ENCODE measurements around the gene ANGEL2.
"Not testable (repeated sequence)": the region's sequence is repeated elsewhere in the genome, so short reads cannot be mapped to it uniquely, and the experiment has no call there.

ANGEL2 gene

DNA sequence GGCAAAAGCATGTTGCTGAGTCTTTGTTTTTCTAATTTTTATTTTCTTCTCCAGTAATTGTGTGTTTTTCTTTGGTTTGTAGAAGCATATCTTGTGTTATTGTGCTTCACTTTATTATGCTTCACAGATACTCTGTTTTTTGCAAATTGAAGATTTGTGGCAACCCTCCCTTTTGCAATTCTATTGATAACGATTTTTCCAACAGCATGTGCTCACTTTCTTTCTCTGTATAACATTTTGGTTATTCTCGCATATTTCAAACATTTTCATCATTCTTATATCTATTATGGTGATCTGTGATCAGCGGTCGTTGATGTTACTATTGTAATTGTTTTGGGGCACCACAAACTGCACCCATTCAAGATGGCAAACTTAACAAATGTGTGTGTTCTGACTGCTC, 3.8 kb upstream of the ANGEL2 start:
- no peak for DNase-seq (ENCODE audit: low read depth)

DNA sequence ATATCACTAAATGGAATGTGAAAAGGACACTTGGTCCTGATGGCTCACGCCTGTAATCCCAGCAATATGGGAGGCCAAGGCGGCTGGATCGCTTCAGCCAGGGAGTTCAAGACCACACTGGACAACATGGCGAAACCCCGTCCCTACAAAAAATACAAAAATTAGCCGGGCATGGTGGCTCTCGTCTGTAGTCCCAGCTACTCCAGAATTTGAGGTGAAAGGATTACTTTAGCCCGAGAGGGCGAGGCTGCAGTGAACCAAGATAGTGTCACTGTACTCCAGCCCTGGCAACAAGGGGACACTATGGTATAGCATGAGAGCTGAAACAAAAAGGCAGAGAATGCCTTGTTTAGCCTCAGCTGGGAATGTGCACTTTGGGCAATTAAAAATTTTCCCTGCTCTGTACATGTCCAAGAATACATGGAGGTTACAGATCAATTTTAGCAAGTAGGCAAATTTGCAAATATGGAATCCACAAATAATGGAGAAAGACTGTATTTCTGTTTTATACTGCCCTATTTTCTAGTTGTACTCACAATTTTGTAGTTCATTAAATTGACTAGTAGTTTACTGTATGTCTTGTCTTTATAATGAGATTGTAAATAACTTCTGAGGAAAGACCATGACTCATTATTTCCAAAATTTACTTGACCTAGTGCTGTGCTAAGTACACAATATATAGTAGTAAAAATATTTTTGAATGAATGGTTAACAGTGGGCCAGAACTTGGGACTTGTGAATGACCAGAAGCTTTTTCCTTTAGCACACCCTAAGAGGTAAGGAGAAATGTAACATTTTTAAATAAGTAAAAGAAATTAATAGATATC, 2.0 kb upstream of the ANGEL2 start:
- peak; percentile 18 for DNase-seq (ENCODE audit: low read depth)

DNA sequence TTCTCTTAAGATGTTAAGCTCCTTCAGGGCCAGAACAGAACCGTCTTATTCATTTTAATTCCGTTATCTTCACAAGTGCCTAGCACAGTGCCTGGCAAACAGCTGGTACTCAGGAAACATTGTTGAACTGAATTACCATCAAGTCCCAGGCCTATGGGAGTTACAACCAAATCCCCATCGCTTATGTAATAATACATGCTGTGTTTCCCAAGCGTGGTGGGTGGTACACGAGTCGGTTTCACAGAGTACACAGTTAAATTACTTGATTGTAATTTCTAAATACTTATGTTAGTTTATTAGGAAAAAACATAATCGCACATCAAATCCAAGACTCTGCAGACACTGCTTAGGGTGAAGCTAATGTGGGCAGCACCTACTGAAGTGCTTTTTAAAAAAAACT, 1.0 kb downstream of the ANGEL2 start:
- DNase-seq (ENCODE audit: low read depth): peak; percentile 18

DNA sequence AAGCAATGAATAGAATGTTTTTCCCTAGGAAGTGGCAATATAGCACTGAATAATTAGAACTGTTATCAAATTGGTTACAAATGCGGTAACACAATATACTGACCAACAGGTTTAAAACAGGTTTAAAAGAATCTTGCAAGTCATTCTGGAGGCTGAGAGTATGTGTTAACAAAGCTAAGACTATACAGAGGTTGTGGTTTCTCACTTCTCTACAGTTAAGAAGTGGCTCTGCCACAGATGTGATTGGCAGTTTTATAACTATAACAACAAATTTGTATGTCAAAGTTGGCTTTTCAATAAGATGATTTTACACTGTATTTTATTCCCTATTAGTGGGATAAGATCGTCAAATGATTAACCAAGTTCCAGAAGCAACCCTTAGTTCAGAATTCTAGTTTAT, 7.1 kb downstream of the ANGEL2 start:
- DNase-seq (ENCODE audit: low read depth): no peak

DNA sequence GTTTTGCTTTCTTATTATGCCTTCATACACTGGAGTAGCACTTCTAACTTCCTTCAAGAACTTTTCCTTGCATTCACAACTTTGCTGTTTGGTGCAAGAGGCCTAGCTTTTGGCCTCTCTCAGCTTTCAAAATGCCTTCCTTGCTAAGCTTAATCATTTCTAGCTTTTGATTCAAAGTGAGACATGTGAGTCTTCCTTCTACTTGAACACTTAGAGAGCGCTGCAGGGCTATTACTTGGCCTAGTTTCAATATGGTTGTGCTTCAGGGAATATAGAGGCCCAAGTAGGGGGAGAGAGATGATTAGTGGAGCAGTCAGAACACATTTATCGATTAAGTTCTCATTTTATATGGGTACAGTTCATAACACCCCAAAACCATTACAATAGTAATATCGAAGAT, 12.4 kb downstream of the ANGEL2 start:
- DNase-seq (ENCODE audit: low read depth): no peak

DNA sequence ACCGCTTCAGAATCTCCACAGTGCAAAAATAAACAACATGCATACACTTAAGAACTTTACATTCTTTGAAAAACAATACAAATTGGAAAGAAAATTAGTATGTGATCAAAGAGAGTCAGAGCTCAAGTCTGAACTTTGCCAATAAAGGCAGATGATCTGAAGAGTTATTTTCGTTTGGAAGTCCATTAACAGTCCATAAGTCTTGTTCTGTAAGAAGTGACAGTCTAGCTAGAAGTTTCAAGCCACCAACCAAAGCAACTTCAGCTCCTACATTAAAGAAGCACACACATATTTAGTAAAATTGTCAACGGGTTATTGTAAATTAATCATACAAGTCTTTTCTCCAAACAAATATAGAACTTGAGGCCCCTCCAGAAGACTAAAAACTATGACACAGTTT, 20.7 kb downstream of the ANGEL2 start:
- DNase-seq (ENCODE audit: low read depth): no peak

DNA sequence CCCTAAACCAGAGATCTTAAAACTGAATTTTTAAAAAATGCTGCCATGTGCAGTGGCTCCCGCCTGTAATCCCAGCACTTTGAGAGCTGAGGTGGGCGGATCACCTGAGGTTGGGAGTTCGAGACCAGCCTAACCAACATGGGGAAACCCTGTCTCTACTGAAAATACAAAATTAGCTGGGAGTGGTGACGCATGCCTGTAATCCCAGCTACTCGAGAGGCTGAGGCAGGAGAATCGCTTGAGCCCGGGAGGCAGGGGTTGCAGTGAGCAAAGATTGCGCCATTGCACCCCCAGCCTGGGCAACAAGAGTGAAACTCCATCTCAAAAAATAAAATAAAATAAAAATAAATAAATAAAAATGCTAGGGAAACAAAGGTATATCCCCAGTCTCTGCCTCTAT, 21.7 kb downstream of the ANGEL2 start:
- not testable (repeated sequence) for DNase-seq (ENCODE audit: low read depth)

DNA sequence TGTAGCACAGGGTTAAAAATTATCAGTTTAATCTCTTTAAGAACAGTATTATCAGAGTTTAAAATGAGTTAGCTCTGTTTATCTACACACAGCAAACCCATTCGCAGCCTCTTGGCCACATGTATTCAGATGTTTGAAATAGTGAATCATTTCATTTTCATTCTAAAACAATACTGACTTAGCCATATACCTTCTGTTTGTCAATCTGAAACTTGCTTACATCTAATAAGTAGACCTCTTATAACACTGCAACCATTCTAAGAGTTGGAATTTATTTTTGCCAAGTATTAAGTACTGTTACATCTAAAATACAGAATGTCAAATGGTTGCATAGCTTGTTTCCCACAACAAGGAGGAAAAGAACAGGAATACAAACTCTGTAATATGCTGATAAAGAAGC, 25.4 kb downstream of the ANGEL2 start:
- DNase-seq (ENCODE audit: low read depth): no peak

DNA sequence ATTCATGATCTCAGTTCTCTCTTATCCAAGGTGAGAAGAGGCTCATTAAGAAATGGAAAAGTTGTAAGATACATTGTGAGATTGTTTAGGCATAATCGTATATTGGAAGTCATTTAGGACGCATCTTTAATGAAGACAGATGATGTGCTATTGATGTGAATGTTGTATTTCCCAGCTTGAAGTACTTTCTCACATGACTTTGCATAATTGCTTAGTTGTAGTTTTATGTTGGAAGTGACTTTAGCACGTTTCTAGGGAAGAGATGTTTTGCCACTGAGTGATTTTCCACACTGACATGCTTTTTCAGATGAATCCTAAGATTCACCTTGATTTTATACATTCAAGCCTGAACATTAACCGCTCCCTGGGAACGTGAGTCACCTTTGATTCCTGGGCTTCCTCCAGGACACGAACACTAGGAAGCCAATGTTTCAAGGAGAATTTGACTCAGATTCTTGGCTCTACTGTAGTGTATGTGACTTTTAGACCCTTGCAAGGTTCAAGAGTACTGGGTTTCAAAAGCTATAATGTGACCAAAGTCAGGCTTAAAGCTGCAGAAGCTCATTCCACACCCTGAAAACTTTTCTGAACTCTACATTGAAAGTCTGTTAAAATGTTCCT, 27.9 kb downstream of the ANGEL2 start:
- DNase-seq (ENCODE audit: low read depth): peak; percentile 54

DNA sequence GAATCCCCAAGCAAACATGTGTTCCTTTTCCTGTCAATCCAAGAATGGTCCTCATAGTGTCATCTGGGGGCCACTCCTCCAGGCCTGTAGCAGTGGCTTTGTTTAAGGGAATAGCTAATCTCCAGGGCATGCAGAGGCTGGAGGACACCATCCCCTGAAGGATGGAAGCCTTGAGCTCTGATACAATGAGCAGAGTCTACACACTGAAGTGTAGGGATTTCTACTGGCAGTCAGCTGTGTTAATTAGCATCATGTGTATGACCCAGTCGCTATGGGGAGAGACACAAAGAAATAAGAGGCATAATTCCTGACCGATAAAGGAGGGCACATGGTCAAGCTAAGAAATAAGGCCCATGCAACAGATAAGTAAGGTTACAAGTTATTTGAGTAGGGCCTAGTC, 29.1 kb downstream of the ANGEL2 start:
- no peak for DNase-seq (ENCODE audit: low read depth)

DNA sequence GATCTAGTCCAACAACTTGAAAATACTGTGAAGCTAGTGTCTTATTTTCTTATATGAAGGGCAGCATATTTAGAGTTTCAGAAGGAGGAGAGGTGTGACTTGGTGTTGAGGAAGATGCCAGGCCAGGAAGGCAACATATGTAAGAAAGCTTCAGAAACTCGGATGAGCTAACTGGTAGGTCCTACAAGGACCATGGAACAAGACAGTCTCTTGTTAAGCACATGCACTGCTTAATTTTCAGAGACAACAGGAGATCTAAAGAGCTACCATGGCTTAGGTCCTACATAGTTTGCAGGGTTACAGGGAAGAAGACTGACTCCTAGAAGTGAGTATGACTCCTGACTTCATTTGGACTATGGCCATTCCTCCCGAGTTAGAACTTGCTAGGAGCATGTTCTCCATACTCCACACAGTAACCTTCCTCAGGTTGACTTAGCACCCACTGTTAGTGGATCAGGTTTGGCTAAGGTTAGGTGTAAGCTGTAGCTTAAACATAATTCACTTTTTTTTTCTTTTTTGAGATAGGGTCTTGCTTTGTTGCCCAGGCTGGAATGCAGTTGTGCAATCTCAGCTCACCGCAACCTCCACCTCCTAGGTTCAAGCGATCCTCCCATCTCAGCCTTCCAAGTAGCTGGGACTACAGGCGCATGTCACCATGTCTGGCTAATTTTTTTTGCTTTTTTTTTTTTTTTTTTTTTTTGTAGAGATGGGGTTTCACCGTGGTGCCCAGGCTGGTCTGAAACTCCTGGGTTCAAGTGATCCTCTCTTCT, 31.0 kb downstream of the ANGEL2 start:
- no peak for DNase-seq (ENCODE audit: low read depth)

DNA sequence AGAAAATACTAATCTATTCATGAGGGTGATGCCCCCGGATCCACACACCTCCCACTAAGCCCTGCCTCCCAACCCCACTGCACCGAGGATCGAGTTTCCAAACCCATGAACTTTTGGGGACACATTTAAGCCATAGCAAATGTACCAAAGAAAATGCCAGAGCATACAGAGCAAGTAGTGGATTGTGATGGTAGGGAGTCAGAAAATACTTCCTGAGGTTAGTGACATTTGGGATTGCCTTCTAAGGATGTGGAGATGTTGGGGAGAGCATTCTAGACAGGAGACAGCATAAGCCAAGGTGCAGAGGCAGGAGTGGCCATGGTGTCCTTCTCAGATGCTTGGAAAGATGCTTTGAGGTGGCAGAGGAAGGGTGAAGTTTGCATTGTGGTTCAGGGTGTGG, 32.2 kb downstream of the ANGEL2 start:
- DNase-seq (ENCODE audit: low read depth): no peak

DNA sequence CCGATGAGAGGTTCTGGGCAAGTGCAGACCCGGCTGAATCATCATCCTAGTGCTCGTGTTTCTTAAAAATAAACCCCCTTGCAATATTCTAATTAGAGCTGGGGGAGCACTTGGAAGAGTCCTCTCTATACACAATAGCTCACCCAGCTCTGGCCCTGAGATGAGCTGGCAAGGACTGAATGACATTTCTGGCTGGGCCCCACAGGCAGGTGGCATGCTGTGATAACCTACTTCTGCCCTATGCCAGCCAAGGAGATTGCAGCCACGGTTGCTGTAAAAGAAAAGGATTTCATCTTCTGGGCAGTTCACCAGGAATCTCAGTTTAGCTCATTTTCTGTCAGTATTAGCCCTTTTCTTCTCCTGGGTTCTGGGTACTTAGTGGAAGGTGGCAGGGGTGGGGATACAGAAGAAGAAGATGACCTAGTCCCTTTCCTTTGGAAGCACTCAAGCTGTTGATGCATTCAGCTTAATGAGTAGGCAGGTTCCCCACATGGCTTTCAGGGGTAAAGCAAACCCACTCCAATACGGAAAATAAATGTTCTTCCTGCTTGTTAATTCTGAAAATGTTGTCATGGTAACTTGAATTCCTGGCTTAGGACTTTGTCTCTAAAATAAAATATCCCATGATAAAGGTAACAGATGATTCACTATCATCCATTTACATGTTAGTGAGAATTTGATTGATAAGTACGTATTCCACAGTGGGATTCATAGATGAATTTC, 33.1 kb downstream of the ANGEL2 start:
- DNase-seq (ENCODE audit: low read depth): no peak

DNA sequence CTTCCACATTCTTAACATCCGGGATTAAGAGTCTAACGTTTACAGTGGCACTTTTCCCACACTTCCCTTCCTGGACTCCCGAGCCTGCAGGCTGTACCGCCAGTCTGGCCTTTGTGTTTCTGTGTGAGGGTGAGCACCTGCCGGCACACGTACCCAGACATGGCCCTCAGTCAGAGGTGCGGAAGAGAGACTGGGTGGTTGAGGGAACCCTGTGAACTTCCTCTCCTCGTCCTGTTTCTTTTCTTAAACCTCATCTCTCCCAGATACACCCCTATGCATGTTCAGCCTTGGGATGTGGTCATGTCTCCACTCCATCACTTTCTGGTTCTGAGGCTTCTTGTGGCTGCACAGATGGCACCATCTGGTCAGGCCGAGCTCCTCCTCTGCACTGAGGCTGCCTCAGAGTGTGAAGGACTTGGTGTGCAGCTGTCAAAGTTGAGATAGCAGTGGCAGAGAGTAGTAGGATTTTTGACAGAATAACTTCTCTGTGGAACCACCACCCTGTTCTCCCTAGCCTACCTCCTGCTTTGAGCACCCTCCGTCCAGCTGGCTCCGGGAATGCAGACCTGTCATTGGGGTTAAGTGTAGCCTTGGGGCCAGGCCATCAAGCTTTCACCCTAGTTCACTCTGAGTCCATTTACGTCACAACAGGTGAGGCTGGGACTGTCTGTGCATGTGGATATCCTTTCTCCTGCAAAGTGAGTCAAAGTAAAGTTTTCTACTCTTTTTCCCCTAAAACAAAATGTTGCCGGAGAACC, 33.9 kb downstream of the ANGEL2 start:
- no peak for DNase-seq (ENCODE audit: low read depth)

DNA sequence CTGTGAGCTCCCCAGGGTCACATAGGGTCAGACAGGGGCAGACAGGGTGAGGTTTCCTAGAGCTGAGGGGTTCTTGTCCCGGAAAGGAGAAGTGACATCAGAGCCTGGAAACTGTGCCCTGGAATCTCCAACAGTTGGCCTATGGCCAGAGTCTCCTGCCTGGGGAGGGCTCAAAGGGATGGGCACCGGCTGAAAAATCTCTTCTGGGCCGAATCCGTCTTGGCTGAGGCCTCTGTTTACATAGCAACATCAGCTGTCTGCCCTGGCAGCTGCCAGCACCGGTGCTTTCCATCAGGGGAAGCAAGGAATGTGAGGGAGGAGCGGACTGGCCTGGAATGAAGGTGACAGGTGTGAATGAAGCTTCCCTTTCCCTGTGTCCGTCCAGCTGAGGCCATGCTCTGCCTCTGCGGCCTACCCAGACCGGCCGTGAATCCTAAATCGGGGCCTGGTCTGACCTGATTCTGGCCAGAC, 34.6 kb downstream of the ANGEL2 start:
- DNase-seq (ENCODE audit: low read depth): peak; percentile 15

DNA sequence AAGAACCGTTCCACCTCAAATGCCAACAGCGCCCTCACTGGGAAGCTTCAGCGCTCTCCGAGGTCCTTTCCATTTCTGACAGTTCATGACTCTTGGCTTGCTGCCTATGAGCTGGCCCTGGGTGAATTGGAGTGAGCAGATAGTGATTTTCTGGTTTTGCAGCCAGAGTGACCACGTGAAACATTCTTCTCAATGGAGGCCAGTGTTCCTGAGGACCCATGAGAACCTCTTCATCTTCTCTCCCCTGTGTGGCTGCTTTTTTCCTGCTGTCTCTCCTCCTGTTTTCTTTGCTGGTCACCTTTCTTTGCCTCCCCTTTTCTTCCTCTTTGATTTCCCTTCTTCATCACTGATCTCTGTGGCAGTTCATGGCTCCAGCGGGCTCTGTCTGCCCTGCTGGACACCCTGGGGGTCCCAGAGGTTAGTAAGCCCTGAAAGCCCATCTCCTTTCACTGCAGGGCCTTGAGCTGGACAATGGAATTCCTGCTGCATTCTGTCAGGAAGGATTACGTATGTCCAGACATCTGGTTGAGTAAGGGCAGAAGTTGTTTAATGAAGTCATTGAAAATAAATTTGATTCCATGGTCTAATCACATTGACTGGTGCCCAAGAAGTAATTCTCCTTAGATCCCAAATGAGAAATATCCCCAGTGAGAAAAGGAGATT, 35.4 kb downstream of the ANGEL2 start:
- DNase-seq (ENCODE audit: low read depth): peak; percentile 21

DNA sequence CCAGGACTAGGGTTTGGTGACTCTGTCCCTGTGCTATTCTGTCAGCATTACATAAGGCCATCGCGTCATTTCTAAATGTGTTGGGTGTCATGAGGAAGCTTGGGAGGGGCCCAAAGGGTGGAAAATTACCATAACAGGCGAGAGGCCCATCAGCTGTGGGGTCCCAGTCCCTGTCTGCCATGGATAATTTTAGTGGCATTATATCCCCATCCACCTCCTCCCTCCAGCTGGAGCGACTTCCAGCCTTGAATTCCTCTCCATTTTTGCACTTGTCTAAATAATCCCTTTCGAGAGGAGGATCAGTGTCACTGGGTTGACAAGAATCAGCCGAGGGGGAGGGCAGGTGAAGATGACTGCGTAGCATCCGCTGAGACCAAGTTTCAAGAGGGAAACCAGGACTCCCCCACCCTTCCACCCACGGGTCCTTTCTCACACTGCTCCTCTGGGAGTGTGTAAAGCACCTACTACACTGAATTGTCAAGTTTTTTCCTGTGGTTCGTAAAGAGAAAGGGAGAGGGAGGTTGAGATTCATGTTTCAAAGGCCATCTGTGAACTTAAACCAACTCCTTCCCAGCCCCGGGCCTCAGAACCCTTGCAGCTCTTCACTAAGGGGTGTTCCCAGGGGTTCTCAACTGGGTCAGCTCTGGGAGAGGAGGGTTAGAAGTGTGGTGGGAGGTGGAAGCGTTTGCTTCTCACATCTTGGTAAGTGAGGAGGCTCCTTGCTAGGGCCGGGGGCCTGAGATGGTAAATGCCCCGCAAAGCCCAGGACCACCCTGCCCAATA, 36.1 kb downstream of the ANGEL2 start:
- no peak for DNase-seq (ENCODE audit: low read depth)

DNA sequence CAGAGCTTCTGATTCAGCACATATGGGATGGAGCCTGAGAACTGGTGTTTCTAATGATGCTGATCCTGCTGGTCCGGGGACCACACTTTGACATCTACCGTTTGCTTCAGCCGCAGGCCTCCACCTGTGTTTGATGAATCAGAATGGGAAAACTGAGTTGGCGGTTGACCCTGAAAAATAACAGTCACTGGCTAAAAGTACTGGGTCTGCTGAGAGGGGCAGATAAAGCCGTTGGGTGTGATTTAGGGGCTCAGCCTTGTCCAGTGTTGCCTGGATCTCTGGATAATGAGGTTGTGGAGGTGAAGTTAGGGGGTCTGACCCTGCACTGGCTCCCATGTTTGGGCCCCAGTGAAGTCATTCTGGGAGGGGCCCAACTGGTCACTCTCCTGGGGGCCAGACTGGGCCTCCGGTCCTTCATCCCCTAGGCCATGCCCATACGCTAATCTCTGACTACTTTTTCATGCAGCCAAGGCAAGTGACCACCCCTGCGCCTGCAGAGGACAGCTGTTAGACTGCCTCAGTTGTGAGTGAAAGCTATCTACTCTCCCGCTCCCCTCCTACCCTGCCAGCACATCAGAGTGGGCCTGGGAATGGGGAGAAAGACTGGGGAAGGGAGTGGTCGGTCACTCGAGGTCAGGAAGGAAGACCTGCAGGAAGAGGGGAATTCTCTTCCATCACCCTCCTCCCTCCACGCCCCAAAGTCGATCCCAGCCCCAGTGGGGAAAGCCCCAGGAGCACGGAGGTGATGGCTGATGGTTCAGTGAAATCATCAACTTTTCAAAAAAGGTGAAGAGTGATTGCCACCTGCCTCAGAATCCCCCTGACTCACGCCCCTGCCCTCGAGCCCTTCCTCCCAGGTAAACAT, 37.7 kb downstream of the ANGEL2 start:
- no peak for DNase-seq (ENCODE audit: low read depth)

DNA sequence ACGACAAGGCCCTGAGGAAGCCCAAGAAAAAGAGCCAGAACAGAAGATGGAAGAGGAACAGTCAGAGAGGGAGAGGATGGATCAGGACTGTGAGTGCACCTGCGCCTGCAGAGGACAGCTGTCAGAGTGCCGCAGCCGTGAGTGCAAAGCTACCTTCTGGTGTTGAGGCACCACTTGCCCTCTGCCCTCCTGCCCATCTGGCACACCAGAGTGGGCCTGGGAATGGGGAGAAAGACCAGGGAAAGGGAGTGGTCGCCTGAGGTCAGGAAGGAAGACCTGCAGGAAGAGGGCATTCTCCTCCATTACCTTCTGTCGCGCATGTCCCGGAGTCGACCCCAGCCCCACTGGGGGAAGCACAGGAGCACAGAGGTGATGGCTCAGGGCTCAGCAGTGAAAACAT, 39.1 kb downstream of the ANGEL2 start:
- no peak for DNase-seq (ENCODE audit: low read depth)

Measured in EH (cell line).